Measurements from ENCODE around the gene SPNS3. TPM values are rescaled to one million over a fixed set of nuclear protein-coding genes. Genes with fewer than 3 reads are reported as not detected.

Gene SPNS3
- total RNA-seq, 1 donor from 2014 or later = not detected

GRCh38 chr17:4498461-4499397, 65.0 kb downstream of the SPNS3 start, which contains the start of gene SPNS2:
SPNS2 (plus strand) TSS chr17:4498881; CDS start chr17:4499048, 167 bp downstream.
- H3K9me3 Mint-ChIP-seq (ENCODE audit: low read depth) = no peaks in the 10 kb centered on the region
- H3K4me1 Mint-ChIP-seq (ENCODE audit: low read depth) = peaks cover 13% of the 10 kb centered on the region
- no peaks in the 10 kb centered on the region for H3K36me3 Mint-ChIP-seq (ENCODE audit: insufficient read depth)
- no peak for TF ChIP-seq CTCF (IDR thresholded peaks at IDR 0.05; ENCODE audit: unreplicated experiment)
- DNase-seq (ENCODE audit: low spot score, unreplicated experiment) = peak; percentile 40
- peak within 1 kb of the TSS; percentile 67 for H3K4me3 Mint-ChIP-seq (ENCODE audit: low read depth)
- peaks cover 61% of the 10 kb centered on the region for H3K27me3 Mint-ChIP-seq
- peak within 1 kb of the TSS; percentile 33 for H3K27ac Mint-ChIP-seq

GRCh38 chr17:4499431-4500190, 65.9 kb downstream of the SPNS3 start:
- DNase-seq (ENCODE audit: low spot score, unreplicated experiment) = no peak
- Mint-ChIP-seq H3K27ac (peak overlapping the region; percentile 33), H3K27me3 (peaks cover 62% of the 10 kb centered on the region), H3K9me3 (ENCODE audit: low read depth) (no peaks in the 10 kb centered on the region), H3K4me3 (ENCODE audit: low read depth) (peak overlapping the region; percentile 67), H3K36me3 (ENCODE audit: insufficient read depth) (no peaks in the 10 kb centered on the region), H3K4me1 (ENCODE audit: low read depth) (peaks cover 13% of the 10 kb centered on the region)
- no peak for TF ChIP-seq CTCF (IDR thresholded peaks at IDR 0.05; ENCODE audit: unreplicated experiment)

DNA sequence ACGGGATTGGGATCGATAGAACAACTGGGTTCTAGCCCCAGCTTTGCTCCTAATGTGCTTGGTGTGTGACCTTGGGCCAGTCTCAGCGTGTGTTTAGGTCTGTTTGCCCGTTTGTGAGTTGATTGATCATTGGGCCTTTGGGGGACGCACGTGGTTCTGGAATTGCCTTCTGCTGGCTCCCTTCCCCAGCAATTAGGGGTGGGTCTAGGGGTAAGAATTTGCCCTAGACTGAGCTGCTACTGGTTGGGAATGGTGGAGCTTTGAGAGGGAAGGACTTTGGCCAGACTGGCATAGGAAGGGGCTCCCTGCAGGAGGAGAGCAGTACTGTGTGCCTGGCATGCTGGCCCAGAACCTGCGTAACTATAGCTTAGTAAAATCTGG, 66.4 kb downstream of the SPNS3 start:
- Mint-ChIP-seq H3K36me3 (ENCODE audit: insufficient read depth) (no peaks in the 10 kb centered on the region), H3K27me3 (peaks cover 68% of the 10 kb centered on the region), H3K4me3 (ENCODE audit: low read depth) (peak overlapping the region; percentile 32), H3K27ac (no peak overlapping the region), H3K9me3 (ENCODE audit: low read depth) (no peaks in the 10 kb centered on the region), H3K4me1 (ENCODE audit: low read depth) (peaks cover 13% of the 10 kb centered on the region)
- TF ChIP-seq CTCF (IDR thresholded peaks at IDR 0.05; ENCODE audit: unreplicated experiment) = no peak
- DNase-seq (ENCODE audit: low spot score, unreplicated experiment) = no peak

- H3K4me3 Mint-ChIP-seq (ENCODE audit: low read depth) = no peak overlapping the region
- no peaks in the 10 kb centered on the region for H3K9me3 Mint-ChIP-seq (ENCODE audit: low read depth)
- peaks cover 61% of the 10 kb centered on the region for H3K27me3 Mint-ChIP-seq
- no peak overlapping the region for H3K27ac Mint-ChIP-seq
- H3K4me1 Mint-ChIP-seq (ENCODE audit: low read depth) = peaks cover 13% of the 10 kb centered on the region
- no peak for TF ChIP-seq CTCF (IDR thresholded peaks at IDR 0.05; ENCODE audit: unreplicated experiment)
- no peaks in the 10 kb centered on the region for H3K36me3 Mint-ChIP-seq (ENCODE audit: insufficient read depth)
- DNase-seq (ENCODE audit: low spot score, unreplicated experiment) = no peak
Observed at GRCh38 chr17:4501295-4501949, 67.7 kb downstream of the SPNS3 start.

Data from progenitor cell of endocrine pancreas (in vitro differentiated cells).